Ascending aorta (tissue), 2 donors: ENCODE measurements around the gene ZIK1. TPM values are rescaled to one million over a fixed set of nuclear protein-coding genes. Genes with fewer than 3 reads are reported as not detected.
A peak's percentile ranks its signal among the peaks of the same experiment; 100 is the strongest.

Experiments used
- DNase-seq, 2 donors: peaks; one replicate each; pipeline ENCODE4 v3.0.0-alpha.2; 2019; ENCODE audit warnings: low spot score in 2 of 2
- H3K27ac ChIP-seq, 2 donors: fragments of 200-600 bp; sonication (generic); one replicate each; pipeline ENCODE4 v1.5.1; 2016 to 2017; ENCODE audit warnings: mild to moderate bottlenecking in 1 of 2
- H3K27me3 ChIP-seq: fragments of 200-600 bp; sonication (generic); one replicate; pipeline ENCODE4 v1.5.1; 2017
- H3K36me3 ChIP-seq, 2 donors: fragments of 200-600 bp; sonication (generic); one replicate each; pipeline ENCODE4 v1.5.1; 2016
- H3K4me1 ChIP-seq, 2 donors: fragments of 200-600 bp; sonication (generic); one replicate each; pipeline ENCODE4 v1.5.1; 2016 to 2017; ENCODE audit warnings: mild to moderate bottlenecking in 1 of 2
- H3K4me3 ChIP-seq, 2 donors: fragments of 200-600 bp; sonication (generic); one replicate each; pipeline ENCODE4 v1.5.1; 2016 to 2017; ENCODE audit warnings: mild to moderate bottlenecking in 1 of 2
- H3K9me3 ChIP-seq, 2 donors: fragments of 200-600 bp; sonication (generic); one replicate each; pipeline ENCODE4 v1.5.1; 2016
- intact Hi-C: fragments of 100-400 bp; cut with DNase I; formaldehyde crosslinking; loops from one replicate; pipeline ENCODE4 v1.15.1; 2023
- total RNA-seq: library from RNA; depleted of rRNA; stranded (reverse); fragments of >200 nt; gene quantifications from one replicate; pipeline ENCODE4 v1.1.0, GENCODE V29; 2016
- TF ChIP-seq, protein P1 (sequence below), 3 experiments: fragments of 200-600 bp in 2 of 3; fragments of 450-650 bp in 1 of 3; sonication (generic) in 2 of 3; IDR thresholded peaks; one replicate each; pipeline ENCODE4 v1.5.1; 2016 to 2019; ENCODE audit warnings: antibody characterized with exemption in 3 of 3, mild to moderate bottlenecking in 1 of 3, moderate library complexity in 1 of 3

ZIK1 gene
- total RNA-seq, 1 donor from 2014 or later = 0.53 TPM

DNA sequence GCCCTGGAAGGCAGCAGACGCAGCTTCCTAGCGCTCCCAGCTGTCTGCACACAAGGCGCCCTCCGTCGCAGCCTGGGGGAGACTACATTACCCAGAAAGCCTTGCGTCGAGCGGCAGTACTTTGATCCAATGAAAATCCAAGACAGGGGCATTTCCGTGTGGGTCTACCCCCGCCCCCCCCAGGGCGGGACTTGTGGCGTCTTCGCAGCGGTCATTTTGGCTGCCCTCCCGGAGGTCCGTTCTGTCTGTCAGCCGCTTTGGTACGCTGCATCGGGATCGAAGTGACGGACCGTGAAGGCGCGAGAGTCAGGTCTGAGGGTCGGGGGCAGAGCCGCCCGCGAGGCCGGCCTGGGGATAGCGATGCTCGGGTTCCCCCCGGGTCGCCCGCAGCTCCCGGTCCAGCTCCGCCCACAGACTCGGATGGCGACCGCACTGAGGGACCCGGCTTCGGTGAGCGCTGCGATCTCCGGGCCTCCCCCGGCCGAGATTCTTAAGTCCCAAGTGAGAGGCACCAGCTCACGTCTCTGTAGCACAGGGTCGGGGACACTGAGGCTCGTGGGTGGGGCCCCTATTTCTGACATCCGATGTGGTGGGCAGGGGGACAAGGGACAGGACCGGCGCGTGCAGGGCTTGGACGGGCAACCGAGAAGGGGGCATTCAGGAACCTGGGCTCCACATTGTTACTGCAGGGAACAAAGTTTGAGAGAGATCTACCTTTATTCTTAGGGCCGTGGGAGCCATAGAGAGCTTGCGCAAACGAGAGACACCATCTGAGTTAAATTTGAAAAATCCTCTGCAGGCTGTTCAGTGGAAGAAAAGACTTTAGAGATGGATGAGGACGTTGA, 49.3 kb downstream of the ZIK1 start, which contains the start of gene ZNF211:
TSS of gene ZNF211 (plus strand) at position 182 of the 845 bp plus-strand sequence. CDS start at position 361, 179 bp downstream.
- Histone ChIP-seq H3K4me1 (peaks cover 0 to 3% of the 10 kb centered on the region in 2 donors), H3K36me3 (peaks cover 22 to 50% of the 10 kb centered on the region in 2 donors), H3K4me3 (peak within 1 kb of the TSS; percentile 73 to 96), H3K27me3 (no peaks in the 10 kb centered on the region), H3K9me3 (peaks cover 42 to 76% of the 10 kb centered on the region in 2 donors), H3K27ac (peak within 1 kb of the TSS; percentile 73 to 87)
- DNase-seq = peak; percentile 64 to 95
- intact Hi-C loops = no loop called here
- TF ChIP-seq, protein P1, sequence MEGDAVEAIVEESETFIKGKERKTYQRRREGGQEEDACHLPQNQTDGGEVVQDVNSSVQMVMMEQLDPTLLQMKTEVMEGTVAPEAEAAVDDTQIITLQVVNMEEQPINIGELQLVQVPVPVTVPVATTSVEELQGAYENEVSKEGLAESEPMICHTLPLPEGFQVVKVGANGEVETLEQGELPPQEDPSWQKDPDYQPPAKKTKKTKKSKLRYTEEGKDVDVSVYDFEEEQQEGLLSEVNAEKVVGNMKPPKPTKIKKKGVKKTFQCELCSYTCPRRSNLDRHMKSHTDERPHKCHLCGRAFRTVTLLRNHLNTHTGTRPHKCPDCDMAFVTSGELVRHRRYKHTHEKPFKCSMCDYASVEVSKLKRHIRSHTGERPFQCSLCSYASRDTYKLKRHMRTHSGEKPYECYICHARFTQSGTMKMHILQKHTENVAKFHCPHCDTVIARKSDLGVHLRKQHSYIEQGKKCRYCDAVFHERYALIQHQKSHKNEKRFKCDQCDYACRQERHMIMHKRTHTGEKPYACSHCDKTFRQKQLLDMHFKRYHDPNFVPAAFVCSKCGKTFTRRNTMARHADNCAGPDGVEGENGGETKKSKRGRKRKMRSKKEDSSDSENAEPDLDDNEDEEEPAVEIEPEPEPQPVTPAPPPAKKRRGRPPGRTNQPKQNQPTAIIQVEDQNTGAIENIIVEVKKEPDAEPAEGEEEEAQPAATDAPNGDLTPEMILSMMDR (IDR thresholded peaks at IDR 0.05) = no peak

DNA sequence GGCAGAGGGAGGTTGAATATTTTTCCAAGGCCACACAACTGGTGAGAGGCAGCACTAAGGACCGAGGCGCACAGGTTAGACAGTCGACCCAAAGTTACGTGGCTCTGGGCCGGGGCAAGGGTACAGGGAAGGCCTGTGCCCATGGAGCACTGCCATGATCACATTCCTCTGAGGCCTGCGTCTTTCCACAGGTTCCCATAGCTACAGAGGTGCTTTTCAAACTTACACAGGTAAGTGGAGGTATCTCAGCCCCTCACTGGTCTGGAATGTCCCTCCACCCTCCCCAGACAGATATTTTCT, 49.8 kb downstream of the ZIK1 start:
- Histone ChIP-seq H3K9me3 (peaks cover 44 to 76% of the 10 kb centered on the region in 2 donors), H3K36me3 (peaks cover 23 to 56% of the 10 kb centered on the region in 2 donors), H3K27me3 (no peaks in the 10 kb centered on the region), H3K27ac (no peak overlapping the region), H3K4me3 (peak overlapping the region; percentile 73 to 96), H3K4me1 (peaks cover 0 to 3% of the 10 kb centered on the region in 2 donors)
- TF ChIP-seq, protein P1 (IDR thresholded peaks at IDR 0.05) = no peak
- intact Hi-C loops = no loop called here
- no peak for DNase-seq

- no peak for DNase-seq
- TF ChIP-seq, protein P1 (IDR thresholded peaks at IDR 0.05) = no peak
- Histone ChIP-seq H3K4me3 (no peak overlapping the region), H3K36me3 (peaks cover 57 to 78% of the 10 kb centered on the region in 2 donors), H3K27me3 (no peaks in the 10 kb centered on the region), H3K4me1 (peaks cover 0 to 3% of the 10 kb centered on the region in 2 donors), H3K9me3 (peaks cover 65 to 80% of the 10 kb centered on the region in 2 donors), H3K27ac (no peak overlapping the region)
- intact Hi-C loops = no loop called here
Measured at GRCh38 chr19:57637379-57637778, 53.4 kb downstream of the ZIK1 start.

DNA sequence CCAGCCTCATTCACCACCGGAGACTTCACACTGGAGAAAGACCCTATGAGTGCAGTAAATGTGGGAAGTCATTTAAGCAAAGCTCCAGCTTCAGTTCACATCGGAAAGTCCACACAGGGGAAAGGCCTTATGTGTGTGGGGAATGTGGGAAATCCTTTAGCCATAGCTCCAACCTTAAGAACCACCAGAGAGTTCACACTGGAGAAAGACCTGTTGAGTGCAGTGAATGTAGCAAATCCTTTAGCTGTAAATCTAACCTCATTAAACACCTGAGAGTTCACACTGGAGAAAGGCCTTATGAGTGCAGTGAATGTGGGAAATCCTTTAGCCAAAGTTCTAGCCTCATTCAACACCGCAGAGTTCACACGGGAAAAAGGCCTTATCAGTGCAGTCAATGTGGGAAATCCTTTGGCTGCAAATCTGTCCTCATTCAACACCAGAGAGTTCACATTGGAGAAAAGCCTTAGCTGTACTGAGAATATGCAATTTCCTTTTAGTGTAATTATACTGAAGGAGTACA, 57.8 kb downstream of the ZIK1 start:
- intact Hi-C loops = no loop called here
- Histone ChIP-seq H3K36me3 (peaks cover 47 to 66% of the 10 kb centered on the region in 2 donors), H3K4me3 (no peak overlapping the region), H3K9me3 (peaks cover 71 to 96% of the 10 kb centered on the region in 2 donors), H3K4me1 (no peaks in the 10 kb centered on the region), H3K27ac (no peak overlapping the region), H3K27me3 (no peaks in the 10 kb centered on the region)
- TF ChIP-seq, protein P1 (IDR thresholded peaks at IDR 0.05) = no peak
- no peak for DNase-seq

- no peak for DNase-seq
- no peaks in the 10 kb centered on the region for H3K27me3 ChIP-seq
- no peaks in the 10 kb centered on the region for H3K4me1 ChIP-seq
- TF ChIP-seq, protein P1 (IDR thresholded peaks at IDR 0.05) = no peak
- H3K9me3 ChIP-seq = peaks cover 65 to 96% of the 10 kb centered on the region in 2 donors
- H3K36me3 ChIP-seq = peaks cover 41 to 59% of the 10 kb centered on the region in 2 donors
- intact Hi-C loops = no loop called here
- no peak overlapping the region for H3K4me3 ChIP-seq
- H3K27ac ChIP-seq = no peak overlapping the region
Measured at GRCh38 chr19:57642396-57643046, 58.6 kb downstream of the ZIK1 start.

Other genes with a start within 250 kb of the ZIK1 start
- gene ZNF304, start 232.9 kb upstream of the ZIK1 start, total RNA-seq = 5.9 TPM
- 1.8 TPM for gene TRAPPC2B, start 220.6 kb upstream of the ZIK1 start, total RNA-seq
- not detected for gene ZNF547, start 220.6 kb upstream of the ZIK1 start, total RNA-seq
- 0.96 TPM for gene ZNF548, start 194.3 kb upstream of the ZIK1 start, total RNA-seq
- gene ZNF17, start 173.0 kb upstream of the ZIK1 start, total RNA-seq = 1.5 TPM
- gene ZNF749, start 148.8 kb upstream of the ZIK1 start, total RNA-seq = 2.7 TPM
- not detected for gene VN1R1, start 127.0 kb upstream of the ZIK1 start, total RNA-seq
- 3.7 TPM for gene ZNF772, start 106.6 kb upstream of the ZIK1 start, total RNA-seq
- 5.3 TPM for gene ZNF419, start 96.4 kb upstream of the ZIK1 start, total RNA-seq
- not detected for gene ZNF773, start 84.2 kb upstream of the ZIK1 start, total RNA-seq
- gene ZNF549, start 56.8 kb upstream of the ZIK1 start, total RNA-seq = 2.2 TPM
- 22.7 TPM for gene ZNF550, start 24.3 kb upstream of the ZIK1 start, total RNA-seq
- 2.7 TPM for gene ZNF416, start 5.2 kb upstream of the ZIK1 start, total RNA-seq
- 2.6 TPM for gene ZNF530, start 15.7 kb downstream of the ZIK1 start, total RNA-seq
- 1.7 TPM for gene ZNF134, start 30.1 kb downstream of the ZIK1 start, total RNA-seq
- 9.9 TPM for gene ZNF211, start 49.0 kb downstream of the ZIK1 start, total RNA-seq
- not detected for gene ZSCAN4, start 84.8 kb downstream of the ZIK1 start, total RNA-seq
- gene ZNF551, start 97.8 kb downstream of the ZIK1 start, total RNA-seq = 35.4 TPM
- gene ZNF154, start 125.1 kb downstream of the ZIK1 start, total RNA-seq = 0.11 TPM
- gene ZNF671, start 143.5 kb downstream of the ZIK1 start, total RNA-seq = 2.4 TPM
- 1.9 TPM for gene ZNF776, start 162.7 kb downstream of the ZIK1 start, total RNA-seq
- 1.4 TPM for gene ZNF586, start 185.5 kb downstream of the ZIK1 start, total RNA-seq
- gene ZNF552, start 230.8 kb downstream of the ZIK1 start, total RNA-seq = 6.9 TPM
- 7.8 TPM for gene ZNF587B, start 246.2 kb downstream of the ZIK1 start, total RNA-seq